DMS114 treated with DMSO at 0.1 percent for 48 hours (cell line): Measurements from ENCODE around the gene CCSER2.
"Not testable (repeated sequence)": the region's sequence is repeated elsewhere in the genome, so short reads cannot be mapped to it uniquely, and the experiment has no call there.

ENCODE experiments used
- DNase-seq: peaks from one replicate; lab custom pipeline; 2025; ENCODE audit not compliant: unreplicated experiment; lab: John Stamatoyannopoulos, UW

Gene CCSER2

GRCh38 chr10:84447701-84448400 lies 119.5 kb downstream of the CCSER2 start:
- DNase-seq, result no peak

GRCh38 chr10:84449351-84449750 lies 121.0 kb downstream of the CCSER2 start:
- DNase-seq, result not testable (repeated sequence)

- no peak for DNase-seq
Observed at GRCh38 chr10:84452003-84452402, 123.6 kb downstream of the CCSER2 start.

- DNase-seq, result no peak
Observed at GRCh38 chr10:84453303-84453702, 124.9 kb downstream of the CCSER2 start.

GRCh38 chr10:84456126-84456525 lies 127.7 kb downstream of the CCSER2 start:
- no peak for DNase-seq

- DNase-seq, result no peak
Observed at GRCh38 chr10:84460520-84460919, 132.1 kb downstream of the CCSER2 start.

- DNase-seq, result no peak
Observed at GRCh38 chr10:84469470-84469869, 141.1 kb downstream of the CCSER2 start.

- no peak for DNase-seq
Observed at GRCh38 chr10:84473136-84473535, 144.7 kb downstream of the CCSER2 start.

GRCh38 chr10:84477398-84478128 lies 149.2 kb downstream of the CCSER2 start:
- no peak for DNase-seq

GRCh38 chr10:84478151-84478550 lies 149.8 kb downstream of the CCSER2 start:
- DNase-seq, result no peak

- DNase-seq, result no peak
Observed at GRCh38 chr10:84478679-84479078, 150.3 kb downstream of the CCSER2 start.

GRCh38 chr10:84484541-84484940 lies 156.2 kb downstream of the CCSER2 start:
- DNase-seq, result no peak

GRCh38 chr10:84493361-84493760 lies 165.0 kb downstream of the CCSER2 start:
- no peak for DNase-seq

- no peak for DNase-seq
Observed at GRCh38 chr10:84493951-84494848, 165.8 kb downstream of the CCSER2 start.

GRCh38 chr10:84494849-84495180 lies 166.4 kb downstream of the CCSER2 start:
- no peak for DNase-seq

GRCh38 chr10:84497978-84498377 lies 169.6 kb downstream of the CCSER2 start:
- no peak for DNase-seq

GRCh38 chr10:84499039-84499438 lies 170.7 kb downstream of the CCSER2 start:
- not testable (repeated sequence) for DNase-seq

GRCh38 chr10:84499846-84500245 lies 171.5 kb downstream of the CCSER2 start:
- no peak for DNase-seq

- no peak for DNase-seq
Observed at GRCh38 chr10:84510121-84510520, 181.7 kb downstream of the CCSER2 start.

- DNase-seq, result no peak
Observed at GRCh38 chr10:84511106-84511505, 182.7 kb downstream of the CCSER2 start.

- no peak for DNase-seq
Observed at GRCh38 chr10:84511709-84512285, 183.4 kb downstream of the CCSER2 start.
